HG03521 (cell line): Measurements from ENCODE around the gene ANO7.

Source experiments
- ATAC-seq: cut with Tn5 transposase; IDR thresholded peaks from one replicate; pipeline ENCODE4 v1.9.1; 2021; ENCODE audit warnings: mild to moderate bottlenecking, moderate library complexity; ENCODE audit not compliant: unreplicated experiment

ANO7 gene

DNA sequence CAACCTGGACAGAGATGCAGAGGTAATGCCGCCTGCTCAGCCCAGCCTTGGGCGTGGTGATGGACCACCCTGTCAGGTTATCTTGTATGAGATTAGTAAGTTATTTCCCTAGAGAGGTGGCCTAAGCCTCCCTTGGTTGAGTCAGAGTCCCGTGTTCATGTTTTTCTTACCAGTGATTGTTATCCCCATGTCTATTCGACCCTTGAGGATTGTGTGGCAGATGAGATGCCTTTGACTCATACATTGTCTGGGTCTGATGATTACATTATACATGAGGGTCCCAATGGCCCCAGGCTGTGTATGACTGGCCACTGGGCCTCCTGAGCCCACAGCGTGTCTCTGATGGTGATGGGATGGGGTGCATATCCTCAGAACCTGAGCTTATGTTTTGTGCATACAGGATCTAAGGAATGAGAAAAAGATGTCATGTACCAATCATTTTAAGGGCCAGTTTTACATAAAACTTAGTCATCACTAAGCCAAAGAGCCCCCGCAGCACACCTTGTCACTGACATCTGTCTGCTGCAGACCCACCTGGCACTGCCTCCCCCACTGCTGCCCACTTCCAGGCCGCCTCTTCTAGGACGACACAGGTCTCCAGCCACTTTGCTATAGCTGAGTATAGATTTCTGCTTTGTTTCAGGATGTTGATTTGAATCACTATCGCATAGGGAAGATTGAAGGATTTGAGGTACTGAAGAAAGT is 30.5 kb upstream of the ANO7 start:
- no peak for ATAC-seq

DNA sequence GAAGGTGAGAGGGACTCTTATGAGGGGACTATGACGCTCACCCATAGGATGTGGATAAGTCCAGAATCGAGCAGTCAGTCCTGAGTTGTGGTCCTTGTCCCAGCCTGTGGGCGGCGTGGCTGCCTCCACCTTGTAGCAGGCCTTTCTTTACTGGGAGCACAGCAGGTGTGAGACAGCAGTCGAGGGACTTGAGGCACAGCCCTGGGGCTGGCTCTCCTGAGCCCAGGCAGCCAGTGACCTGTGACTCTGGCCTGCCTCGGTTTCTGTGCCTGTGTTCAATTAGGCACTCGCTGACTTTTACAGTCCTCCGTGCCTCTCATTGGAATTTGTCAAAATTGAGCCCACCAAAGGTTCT is 30.0 kb upstream of the ANO7 start:
- no peak for ATAC-seq

DNA sequence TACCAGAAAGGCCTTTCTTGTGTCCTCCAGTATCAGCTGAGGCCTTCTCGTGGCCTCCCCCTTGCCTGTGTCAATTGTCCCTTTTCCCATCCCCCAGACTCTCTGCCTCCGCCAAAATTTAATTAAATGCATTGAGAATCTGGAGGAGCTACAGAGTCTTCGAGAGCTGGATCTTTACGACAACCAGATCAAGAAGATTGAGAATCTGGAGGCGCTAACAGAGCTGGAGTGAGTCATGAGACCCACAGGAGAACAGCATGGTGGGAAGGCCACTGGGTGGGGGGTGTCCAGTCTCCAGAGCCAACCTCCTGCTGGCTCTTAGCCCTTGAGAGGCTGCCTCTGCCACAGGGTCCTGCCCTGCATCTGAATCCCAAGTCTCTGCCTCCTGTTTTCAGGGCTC is 29.4 kb upstream of the ANO7 start:
- ATAC-seq: no peak

DNA sequence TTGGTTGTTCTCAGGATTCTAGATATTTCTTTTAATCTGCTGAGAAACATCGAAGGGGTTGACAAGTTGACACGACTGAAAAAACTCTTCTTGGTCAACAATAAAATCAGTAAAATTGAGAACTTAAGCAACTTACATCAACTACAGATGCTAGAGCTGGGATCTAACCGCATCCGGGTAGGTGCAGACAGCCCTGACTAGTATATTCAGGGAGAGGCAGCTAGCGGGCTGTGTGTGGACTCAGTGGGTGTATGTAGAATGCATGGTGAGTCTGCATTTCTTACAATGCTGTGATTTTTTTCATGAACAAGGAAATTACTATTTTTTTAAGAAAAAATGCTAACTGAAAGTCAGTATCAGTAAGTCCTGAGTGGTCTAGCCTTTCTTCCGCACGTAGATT is 28.2 kb upstream of the ANO7 start:
- no peak for ATAC-seq

DNA sequence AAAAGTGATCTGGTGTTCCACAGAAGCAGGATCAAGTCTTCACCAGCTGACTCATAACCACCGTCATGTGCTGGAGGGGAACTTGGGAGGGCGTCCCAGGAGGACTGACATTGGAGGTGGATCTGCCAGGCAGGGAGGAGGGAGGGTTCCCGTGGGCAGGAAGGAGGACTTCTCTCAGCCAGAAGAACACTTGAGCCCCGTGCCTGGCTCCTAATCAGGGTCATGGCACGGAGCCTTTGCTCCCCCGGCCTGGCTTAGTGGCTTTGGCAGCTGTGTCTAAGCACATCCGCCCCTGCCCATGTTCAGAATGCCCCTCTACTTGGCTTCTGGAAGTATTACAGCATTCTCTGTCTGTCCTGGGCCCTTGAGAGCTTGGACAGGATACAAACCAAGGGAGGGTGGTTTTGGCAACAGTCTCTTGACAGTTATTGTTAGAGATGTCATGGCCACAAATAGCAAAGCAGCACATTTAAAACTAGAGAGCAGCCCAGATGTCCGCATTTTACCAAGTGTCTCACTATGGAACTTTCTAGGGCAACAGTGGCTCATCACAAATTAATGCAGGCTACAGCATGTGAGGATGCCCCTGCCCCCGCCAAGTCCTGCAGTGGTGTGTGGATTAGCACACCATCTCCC is 26.7 kb upstream of the ANO7 start:
- ATAC-seq: no peak

DNA sequence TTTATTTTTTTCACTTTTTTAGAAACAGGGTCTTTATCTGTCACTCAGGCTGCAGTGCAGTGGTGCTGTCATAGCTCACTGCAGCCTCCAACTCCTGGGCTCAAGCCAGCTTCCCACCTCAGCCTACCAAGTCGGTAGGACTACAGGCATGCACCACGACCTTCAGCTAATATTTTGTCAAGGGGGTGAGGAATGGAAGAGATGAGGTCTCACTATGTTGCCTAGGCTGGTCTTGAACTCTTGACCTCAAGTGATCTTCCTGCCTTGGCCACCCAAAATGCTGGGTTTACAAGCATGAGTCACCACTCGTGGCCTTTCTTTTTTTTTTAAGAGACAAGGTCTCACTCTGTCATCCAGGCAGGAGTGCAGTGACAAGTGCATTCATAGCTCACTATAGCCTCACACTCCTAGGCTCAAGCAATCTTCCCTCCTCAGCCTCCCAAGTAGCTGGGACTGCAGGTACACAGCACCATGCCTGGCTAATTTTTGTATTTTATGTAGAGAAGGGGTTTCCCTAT is 24.8 kb upstream of the ANO7 start:
- no peak for ATAC-seq

DNA sequence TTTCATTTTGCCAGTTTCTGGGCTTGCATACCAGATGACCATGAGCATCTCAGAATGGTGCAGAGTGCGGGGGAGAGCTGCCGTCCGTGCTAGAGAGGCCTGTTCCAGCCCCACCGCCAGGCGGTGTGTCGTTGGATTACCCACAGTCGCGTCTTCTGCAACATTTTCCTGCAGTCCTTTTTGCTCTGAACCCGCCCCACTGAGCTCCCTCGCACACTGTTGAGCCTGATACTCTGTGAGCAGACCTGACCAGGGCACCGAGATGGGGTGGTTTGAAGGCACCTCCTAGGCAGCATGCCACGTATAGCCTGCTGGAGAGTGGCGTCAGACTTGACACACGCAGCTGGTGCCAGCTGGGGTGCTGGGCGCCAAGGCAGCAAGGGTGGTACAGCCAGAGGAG is 20.1 kb upstream of the ANO7 start:
- ATAC-seq: no peak

DNA sequence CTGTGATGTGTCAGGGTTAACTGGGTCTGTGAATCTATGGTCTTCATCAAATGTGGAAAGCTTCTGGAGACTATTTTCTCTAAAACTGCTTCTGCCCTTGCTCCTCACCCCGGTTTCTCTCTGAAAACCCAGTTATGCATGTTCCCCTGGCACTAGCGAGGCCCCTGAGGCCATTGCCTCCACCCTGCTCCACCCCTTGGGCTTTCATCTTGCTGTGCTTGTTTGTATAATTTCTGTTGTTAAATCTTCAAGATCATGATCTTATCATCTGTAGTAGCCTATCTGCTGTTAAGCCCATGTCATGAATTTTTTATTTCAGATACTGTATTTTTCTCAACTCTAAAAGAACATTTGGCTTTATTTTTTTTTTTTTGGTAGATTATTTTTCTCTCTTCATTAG is 14.9 kb upstream of the ANO7 start:
- ATAC-seq: no peak

DNA sequence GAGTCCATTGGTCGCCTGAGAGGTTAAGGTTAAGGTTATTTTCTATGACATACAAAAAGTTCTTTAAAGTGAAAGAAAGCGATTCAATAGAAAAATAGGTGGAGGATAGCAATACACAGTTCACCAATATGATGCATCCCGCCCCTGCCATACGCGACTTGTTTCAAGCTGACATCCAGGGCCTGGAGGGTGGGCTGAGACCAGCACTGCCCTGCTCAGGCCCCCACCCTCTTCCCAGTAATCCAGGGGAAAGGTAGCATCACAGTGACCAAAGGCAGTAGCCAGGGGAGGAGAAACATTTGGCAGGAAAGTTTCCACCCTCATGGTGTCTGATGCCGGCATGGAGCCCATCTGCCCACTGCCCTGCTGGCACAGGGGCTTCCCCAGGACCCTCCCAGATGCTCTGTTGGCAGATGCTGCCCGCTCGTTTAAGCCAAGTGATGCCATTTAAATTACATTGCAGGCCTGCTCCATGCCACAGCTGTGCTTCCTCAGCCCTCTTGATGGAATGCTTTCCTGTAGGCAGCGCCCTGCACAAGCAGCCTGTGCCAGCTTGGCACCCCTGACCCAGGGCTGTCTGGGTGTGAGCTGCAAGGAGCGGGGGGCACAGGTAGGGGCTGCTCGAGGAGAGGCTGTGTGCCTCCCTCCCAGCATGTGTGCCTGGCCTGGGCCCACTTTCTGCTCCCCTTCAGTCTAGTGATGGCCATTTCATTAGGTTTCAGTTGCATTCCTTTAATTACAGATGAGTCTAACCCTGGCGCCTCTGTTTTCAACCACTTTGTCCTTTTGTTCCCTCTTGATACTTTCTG is 10.7 kb upstream of the ANO7 start:
- ATAC-seq: no peak

DNA sequence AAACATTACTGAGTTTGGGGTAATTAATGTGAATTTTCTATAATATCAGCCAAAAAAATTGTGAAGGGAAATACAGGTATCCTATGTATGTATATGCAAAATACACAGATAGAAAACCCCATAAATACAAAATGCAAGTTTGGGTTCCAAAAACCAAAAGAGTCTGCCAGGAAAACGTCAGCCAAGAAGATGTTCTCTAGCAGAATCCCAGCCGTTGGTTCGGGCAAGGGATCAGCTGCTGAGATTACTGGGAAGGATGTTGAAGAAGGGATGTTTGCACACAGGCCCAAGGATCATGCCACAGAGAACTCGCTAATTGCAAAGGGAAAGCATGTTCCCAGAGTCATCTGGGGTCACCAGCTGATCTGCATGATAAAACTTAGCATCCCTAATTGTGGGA is 9.5 kb upstream of the ANO7 start:
- no peak for ATAC-seq

DNA sequence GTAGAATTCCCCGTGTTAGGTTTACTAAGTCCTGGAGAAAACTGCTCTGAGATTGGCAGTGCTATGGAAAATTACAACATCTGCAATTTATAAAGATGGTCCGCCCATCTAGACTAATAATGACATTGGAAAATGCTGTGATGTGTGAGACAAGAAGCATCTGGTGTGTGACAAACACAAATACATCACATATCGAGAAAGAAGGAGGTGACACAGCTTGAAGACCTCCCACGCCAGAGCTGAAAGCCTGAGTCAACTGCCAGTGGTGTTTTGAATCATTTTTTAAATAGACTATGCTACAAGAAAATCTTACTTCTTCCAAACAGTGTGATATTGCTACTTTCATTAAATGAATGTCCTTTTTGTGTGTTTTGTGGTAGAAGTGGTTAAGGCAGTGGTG is 8.6 kb upstream of the ANO7 start:
- no peak for ATAC-seq

DNA sequence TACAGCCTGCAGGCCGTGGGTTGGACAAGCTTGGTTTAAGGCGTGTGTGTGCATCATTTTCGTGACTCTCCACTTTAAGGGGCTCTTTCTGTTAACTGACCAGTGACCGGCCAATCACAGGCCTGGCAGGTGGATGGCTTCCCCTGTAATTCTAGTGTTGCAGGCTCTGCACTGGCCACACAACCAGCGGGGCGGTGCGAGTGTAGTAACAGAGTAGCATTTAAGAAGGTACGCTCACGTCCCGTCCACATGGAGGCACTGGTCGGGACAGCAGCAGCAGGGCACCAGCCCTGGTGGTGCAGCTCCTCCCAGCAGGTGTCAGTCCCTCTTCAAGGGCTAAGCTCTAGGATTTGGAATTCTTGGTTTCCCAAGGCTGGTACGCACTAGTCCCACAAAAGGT is 8.0 kb upstream of the ANO7 start:
- no peak for ATAC-seq

DNA sequence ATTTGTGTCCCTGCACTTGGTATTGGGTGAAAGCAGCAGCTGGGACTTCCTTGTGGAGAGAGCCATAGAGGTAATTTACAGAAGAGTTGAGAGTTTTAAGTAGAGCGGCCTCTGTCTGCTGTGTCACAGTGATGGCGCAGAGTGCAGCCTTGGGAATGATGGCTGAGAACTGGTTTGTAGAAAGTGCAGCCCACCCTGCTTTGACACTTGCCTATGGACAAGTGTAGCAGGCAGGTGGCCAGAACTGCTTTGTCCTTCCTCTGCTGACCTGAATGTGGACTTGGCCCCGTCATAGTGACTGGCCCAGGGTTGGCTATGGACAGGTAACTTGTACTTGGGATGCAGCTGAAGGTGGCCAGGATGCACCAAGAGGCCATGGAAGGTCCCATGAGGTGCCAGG is 6.4 kb upstream of the ANO7 start:
- ATAC-seq: no peak

DNA sequence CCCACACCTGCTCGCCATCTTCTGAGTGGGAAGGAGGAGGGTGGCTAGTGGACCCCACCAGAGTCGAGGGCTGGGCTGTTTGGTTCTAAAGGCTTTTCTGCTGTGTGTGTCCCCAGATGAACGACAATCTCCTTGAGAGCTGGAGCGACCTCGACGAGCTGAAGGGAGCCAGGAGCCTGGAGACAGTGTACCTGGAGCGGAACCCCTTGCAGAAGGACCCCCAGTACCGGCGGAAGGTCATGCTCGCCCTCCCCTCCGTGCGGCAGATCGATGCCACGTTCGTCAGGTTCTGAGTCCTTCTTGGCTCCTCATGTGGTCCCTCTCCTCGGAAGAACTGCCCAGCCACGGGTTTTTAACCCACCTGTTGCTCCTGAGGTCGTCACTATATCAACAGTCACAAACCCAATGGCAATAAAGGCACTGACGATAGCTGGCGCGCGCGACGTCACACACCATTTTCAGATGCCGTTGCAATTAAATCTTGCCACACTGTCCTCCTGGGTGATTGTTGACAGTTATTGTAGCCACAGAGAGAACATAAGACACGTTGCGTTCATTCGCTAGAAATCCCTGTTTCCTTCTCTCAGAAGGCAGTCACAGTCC is 5.8 kb upstream of the ANO7 start:
- ATAC-seq: no peak

DNA sequence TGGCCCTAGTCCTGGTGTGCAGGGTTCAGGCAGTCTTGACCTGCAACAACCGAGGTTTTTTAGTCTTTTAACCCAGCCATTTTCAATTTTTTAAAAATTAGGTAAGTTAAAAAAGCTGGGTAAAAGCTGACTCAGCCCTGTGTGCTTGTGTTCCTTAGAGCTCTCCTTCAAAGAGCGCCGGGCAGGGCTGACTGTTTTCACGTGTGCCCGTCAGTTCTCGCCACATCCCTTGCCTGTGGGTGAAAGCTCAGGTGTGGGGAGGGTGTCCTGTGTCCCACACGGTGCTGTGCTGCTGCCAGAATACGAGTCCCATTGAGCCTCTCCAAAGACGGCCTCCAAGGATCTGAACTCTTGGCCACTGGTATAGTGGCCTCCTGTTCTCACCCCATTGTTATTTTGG is 5.3 kb upstream of the ANO7 start:
- no peak for ATAC-seq

DNA sequence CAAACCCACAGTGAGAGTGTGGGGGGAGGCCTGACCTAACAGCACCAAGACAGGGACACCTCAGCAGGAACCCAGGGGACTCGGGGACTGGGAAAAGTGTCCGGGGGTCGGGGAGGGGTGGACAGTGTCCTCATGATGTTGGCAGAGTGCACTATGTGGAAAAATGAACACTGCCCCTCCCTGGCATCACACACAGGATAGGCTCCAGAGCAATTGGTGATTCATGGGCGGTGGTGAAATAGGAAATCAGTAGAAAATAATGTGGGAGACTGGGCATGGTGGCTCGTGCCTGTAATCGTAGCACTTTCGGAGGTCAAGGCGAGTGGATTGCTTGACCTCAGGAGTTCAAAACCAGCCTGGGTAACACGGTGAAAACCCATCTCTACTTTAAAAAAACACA is 3.6 kb upstream of the ANO7 start:
- ATAC-seq: no peak

DNA sequence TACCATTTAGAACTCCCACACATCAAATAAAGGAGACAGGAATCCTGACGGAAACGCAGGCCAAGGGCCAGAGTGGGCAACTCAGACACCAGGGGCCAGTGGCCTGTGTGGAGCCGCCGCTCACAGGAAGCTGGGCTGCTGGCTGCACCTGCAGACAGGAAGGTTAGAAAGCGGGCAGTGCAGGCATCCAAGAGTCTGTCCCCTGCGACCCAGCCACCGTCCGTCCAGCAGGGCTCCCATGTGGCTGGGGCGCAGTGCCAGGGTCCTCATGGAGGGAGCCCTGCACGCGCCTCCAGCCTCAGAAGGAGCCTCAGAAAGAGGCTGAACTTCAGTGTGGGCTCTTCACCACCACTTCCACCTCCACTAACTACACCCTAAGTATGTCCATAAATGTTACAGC is 2.5 kb upstream of the ANO7 start:
- no peak for ATAC-seq

DNA sequence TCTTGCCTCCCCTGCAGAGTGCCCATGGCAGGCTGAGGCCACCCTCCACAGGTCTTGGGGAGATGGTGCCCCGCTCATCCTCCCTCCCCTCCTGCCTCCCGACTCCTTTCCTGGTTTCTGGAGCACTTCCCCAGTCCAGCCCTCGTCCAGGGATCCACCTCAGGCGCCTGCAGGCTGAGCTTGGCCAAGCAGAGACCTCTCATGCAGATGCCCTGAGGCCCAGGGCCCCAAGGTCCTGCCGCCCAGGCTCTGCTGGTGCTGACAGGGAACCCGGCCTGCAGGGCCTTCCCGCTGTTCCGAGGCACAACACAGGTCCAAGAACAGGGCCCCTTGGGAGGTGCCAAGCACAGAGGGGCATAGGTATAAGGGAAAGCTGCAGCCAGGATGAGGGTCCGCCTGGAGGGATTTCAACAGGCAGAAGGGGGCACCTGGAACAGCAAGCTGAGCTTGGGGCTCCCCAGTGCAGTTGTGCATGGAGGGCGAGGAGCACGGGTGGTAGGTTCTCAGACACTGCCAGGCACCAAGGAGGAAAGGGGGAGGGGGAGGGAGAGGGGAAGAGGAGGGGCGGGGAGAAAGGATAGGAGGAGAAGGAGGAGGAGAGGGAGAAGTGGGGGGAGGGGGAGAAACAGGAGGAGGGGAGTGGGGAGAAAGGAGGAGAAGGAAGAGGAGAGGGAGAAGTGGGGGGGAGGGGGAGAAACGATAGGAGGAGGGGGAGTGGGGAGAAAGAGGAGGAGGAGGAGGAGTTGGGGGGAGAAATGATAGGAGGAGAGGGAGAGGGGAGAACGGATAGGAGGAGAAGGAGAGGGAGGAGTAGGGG is 1.2 kb upstream of the ANO7 start:
- no peak for ATAC-seq

DNA sequence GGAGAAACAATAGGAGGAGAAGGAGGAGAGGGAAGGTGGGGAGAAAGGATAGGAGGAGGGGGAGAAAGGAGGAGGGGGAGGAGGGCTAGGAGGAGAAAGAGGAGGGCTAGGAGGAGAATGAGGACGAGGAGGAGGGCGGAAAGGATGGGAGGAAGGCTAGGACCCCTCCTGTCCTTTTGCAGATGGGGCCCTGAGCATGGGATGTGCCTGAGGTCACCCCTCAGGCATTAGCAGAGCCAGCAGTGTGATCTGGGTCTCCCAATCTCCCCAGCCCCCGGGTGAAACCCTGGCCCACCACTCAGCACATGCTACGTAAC is 601 bp upstream of the ANO7 start:
- no peak for ATAC-seq

DNA sequence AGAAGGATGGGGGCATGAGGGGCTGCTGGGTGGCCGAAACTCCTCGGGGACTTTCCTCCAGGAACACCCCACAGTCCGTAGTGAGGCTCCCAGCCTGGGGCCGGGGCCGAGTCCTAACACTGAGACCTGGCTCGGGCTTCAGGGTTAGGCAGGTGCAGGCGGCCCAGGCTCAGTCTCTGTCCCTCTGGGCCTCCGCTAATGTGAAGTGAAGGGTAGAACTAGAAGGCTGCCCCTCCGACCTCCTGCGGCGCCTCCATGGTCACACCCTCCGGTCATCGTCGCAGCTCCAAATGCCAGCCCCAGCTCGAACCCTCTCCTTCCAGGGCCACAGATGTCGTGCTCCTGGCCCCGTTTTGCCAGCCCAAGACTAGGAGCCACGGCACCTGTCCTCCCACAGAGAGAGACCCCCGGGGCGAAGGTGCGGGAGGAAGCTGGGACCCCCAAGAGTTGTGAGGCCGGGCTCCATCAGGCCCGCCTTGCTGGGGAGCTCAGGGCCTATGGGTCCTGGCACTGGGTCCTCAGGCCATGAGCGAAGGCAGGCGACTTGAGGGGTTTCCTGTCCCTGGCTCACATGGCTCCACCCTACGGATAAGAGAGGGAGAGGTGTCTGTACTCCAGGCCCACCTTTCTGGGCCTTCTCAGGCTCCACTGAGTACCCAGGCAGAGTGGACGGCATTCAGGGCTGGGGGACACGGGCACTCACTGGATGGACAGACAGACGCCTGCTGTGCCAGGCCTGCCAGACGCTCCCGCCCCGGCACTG is 797 bp downstream of the ANO7 start:
- no peak for ATAC-seq
